ENCODE results near the gene PLEKHA6.

PLEKHA6 gene

DNA sequence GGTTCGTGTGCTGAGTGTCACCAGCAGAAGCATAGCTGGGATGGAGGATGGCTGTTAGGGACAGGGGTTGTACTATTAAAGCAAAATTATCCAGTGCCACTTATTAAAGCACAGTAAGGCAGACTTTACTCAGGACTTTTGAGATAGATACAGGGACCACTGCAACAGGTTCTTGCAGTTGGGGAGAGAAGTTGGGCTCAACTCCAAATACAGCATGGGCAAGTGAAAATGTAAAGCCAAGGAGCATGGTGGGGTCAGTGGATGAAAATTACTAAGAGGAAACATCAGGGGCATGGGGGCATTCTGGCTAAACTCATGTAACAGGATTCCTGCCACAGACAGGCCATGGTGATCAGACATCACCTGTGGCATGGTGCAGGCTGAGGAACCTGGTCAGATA lies 178.6 kb downstream of the PLEKHA6 start:
- TF ChIP-seq, protein P1, sequence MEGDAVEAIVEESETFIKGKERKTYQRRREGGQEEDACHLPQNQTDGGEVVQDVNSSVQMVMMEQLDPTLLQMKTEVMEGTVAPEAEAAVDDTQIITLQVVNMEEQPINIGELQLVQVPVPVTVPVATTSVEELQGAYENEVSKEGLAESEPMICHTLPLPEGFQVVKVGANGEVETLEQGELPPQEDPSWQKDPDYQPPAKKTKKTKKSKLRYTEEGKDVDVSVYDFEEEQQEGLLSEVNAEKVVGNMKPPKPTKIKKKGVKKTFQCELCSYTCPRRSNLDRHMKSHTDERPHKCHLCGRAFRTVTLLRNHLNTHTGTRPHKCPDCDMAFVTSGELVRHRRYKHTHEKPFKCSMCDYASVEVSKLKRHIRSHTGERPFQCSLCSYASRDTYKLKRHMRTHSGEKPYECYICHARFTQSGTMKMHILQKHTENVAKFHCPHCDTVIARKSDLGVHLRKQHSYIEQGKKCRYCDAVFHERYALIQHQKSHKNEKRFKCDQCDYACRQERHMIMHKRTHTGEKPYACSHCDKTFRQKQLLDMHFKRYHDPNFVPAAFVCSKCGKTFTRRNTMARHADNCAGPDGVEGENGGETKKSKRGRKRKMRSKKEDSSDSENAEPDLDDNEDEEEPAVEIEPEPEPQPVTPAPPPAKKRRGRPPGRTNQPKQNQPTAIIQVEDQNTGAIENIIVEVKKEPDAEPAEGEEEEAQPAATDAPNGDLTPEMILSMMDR (IDR thresholded peaks at IDR 0.05; ENCODE audit: low read depth, low read length), result no peak
- no peak for DNase-seq (ENCODE audit: extremely low read depth, low read depth)

DNA sequence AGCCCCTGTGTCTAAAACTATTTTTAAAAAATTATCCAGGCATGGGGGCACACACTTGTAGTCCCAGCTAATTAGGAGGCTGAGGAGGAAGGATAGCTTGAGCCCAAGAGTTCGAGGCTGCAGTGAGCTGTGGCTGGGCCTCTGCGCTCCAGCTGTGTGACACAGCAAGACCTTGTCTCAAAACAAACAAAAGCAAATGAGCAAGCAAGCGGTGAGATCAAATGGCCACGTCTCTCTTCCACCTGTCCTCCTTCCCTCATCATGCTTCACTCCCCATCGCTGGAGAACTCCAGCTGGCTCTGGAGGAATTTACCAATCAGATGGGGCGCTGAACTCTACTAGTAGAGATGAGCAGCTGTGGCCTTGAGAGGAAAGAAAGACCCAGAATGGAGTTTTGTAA lies 179.6 kb downstream of the PLEKHA6 start:
- TF ChIP-seq, protein P1 (IDR thresholded peaks at IDR 0.05; ENCODE audit: low read depth, low read length), result no peak
- DNase-seq (ENCODE audit: extremely low read depth, low read depth), result no peak

DNA sequence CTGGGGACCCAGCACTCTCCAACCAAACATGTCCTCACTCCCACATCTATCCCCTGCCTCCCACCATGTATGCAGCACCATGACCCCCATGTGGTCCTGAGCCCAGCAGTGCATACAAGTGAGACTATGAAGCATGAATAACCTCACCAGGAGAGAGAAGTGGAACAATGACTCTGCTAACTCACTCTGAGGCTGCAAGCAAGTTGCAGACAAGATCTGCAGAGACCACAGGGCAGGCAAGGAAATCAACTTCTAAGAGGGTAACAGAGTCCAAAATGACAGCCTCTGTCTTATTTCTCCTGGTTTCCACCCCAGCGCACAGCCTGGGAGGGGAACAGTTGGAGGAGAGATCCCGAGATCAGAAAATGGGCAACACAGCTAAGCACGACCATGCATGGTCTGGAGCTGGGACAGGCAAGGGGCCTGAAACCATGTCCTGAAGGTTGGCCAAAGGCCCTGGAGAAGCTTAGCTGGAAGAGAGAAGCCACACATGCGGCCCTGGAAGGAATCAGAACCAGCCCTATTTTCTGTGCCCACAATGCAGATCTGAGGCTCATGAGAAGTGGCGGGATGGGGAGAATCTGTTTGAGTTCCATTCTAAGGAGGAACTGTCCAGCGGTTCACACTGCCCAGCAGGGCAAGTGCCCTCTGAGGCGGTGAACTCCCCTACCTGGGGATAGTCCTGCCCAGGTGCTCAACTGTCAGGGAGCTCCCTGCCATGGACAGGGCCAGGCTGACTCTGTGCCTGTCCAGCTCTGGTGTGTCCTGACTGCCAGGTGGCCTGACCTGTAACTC lies 181.0 kb downstream of the PLEKHA6 start:
- no peak for DNase-seq (ENCODE audit: extremely low read depth, low read depth)
- TF ChIP-seq, protein P1 (IDR thresholded peaks at IDR 0.05; ENCODE audit: low read depth, low read length), result no peak

GRCh38 chr1:204177133-204177532 lies 182.6 kb downstream of the PLEKHA6 start:
- no peak for DNase-seq (ENCODE audit: extremely low read depth, low read depth)
- TF ChIP-seq, protein P1 (IDR thresholded peaks at IDR 0.05; ENCODE audit: low read depth, low read length), result no peak

DNA sequence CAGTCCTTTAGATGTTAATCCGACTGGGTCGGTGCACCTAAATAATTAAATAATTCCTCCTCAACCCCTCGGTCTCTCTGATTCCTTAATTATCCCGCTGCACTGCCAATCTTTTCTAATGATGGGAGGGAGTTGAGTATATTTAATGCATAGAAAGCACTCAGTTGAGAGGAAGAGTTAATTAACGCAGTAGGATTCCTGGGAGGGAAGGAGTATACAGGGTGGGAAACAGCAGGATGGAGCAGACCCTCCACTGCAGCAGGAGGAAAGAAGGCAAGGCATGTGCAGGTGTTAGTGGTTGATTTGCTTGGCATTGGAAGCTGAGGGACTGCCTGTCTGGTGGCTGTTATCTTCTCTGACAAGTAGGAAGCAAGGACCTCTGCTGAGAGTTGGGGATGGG lies 183.7 kb downstream of the PLEKHA6 start:
- TF ChIP-seq, protein P1 (IDR thresholded peaks at IDR 0.05; ENCODE audit: low read depth, low read length), result no peak

GRCh38 chr1:204174958-204175357 lies 184.8 kb downstream of the PLEKHA6 start:
- DNase-seq (ENCODE audit: extremely low read depth, low read depth), result no peak
- TF ChIP-seq, protein P1 (IDR thresholded peaks at IDR 0.05; ENCODE audit: low read depth, low read length), result no peak

More for the DNA sequence above, 183.7 kb downstream of the PLEKHA6 start:
- no peak for DNase-seq (ENCODE audit: extremely low read depth, low read depth)

GRCh38 chr1:204172404-204173029 lies 187.2 kb downstream of the PLEKHA6 start:
- no peak for DNase-seq (ENCODE audit: extremely low read depth, low read depth)
- TF ChIP-seq, protein P1 (IDR thresholded peaks at IDR 0.05; ENCODE audit: low read depth, low read length), result no peak
